ENCODE measurements around the gene PTBP1. TPM values are rescaled to one million over a fixed set of nuclear protein-coding genes. Genes with fewer than 3 reads are reported as not detected.

The PTBP1 gene
- total RNA-seq, 1 donor from 2014 or later: 237 TPM

DNA sequence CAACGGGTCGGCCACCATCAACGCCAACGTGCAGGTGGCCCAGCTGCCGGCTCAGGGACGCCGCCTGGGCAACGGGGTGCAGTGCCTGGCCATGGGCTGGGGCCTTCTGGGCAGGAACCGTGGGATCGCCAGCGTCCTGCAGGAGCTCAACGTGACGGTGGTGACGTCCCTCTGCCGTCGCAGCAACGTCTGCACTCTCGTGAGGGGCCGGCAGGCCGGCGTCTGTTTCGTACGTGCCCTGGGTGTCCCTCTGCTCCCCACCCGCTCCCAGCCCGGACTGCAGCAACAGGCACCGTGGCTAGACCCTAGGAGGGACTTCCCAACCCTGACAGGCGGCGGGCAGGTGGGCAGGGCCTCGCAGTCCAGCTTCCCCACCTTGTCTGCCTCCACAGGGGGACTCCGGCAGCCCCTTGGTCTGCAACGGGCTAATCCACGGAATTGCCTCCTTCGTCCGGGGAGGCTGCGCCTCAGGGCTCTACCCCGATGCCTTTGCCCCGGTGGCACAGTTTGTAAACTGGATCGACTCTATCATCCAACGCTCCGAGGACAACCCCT is 58.4 kb downstream of the PTBP1 start:
- H3K9me3 ChIP-seq (ENCODE audit: low read depth): no peaks in the 10 kb centered on the region
- no peaks in the 10 kb centered on the region for H3K36me3 Mint-ChIP-seq
- no peaks in the 10 kb centered on the region for H4K20me1 ChIP-seq (ENCODE audit: low read depth)
- no peak overlapping the region for H3K4me3 ChIP-seq
- H3K79me2 ChIP-seq (ENCODE audit: low read depth): no peaks in the 10 kb centered on the region
- no peak overlapping the region for H3K9ac ChIP-seq
- no peak overlapping the region for H2AFZ ChIP-seq (replicated peaks)
- H3K27me3 ChIP-seq: peaks cover 31% of the 10 kb centered on the region
- H3K27me3 Mint-ChIP-seq (ENCODE audit: insufficient read depth, low read depth): peaks cover 21% of the 10 kb centered on the region
- no peaks in the 10 kb centered on the region for H3K9me3 Mint-ChIP-seq
- H3K27ac Mint-ChIP-seq: no peak overlapping the region
- no peak overlapping the region for H3K4me3 Mint-ChIP-seq
- no peaks in the 10 kb centered on the region for H3K4me1 Mint-ChIP-seq
- H3F3A ChIP-seq (ENCODE audit: low read depth): peaks cover 6% of the 10 kb centered on the region
- H3K27ac ChIP-seq: no peak overlapping the region
- H3K36me3 ChIP-seq: no peaks in the 10 kb centered on the region
- TF ChIP-seq EZH2 (IDR thresholded peaks at IDR 0.05): no peak
- no peak for TF ChIP-seq EZH2phosphoT487 (IDR thresholded peaks at IDR 0.05)
- TF ChIP-seq CTCF (IDR thresholded peaks at IDR 0.05): no peak
- no peak overlapping the region for H3K4me2 ChIP-seq
- no peaks in the 10 kb centered on the region for H3K4me1 ChIP-seq
- DNase-seq (ENCODE audit: low spot score): no peak

GRCh38 chr19:858284-858683 is 61.0 kb downstream of the PTBP1 start:
- Histone ChIP-seq H3K9ac (no peak overlapping the region), H3F3A (ENCODE audit: low read depth) (peaks cover 14% of the 10 kb centered on the region), H3K27ac (no peak overlapping the region), H3K27me3 (peaks cover 58% of the 10 kb centered on the region), H2AFZ (replicated peaks) (no peak overlapping the region), H3K4me1 (no peaks in the 10 kb centered on the region), H3K79me2 (ENCODE audit: low read depth) (no peaks in the 10 kb centered on the region), H3K4me2 (no peak overlapping the region), H3K9me3 (ENCODE audit: low read depth) (no peaks in the 10 kb centered on the region), H3K36me3 (no peaks in the 10 kb centered on the region), H3K4me3 (no peak overlapping the region), H4K20me1 (ENCODE audit: low read depth) (peaks cover 3% of the 10 kb centered on the region)
- H3K27me3 Mint-ChIP-seq (ENCODE audit: insufficient read depth, low read depth): peaks cover 30% of the 10 kb centered on the region
- H3K9me3 Mint-ChIP-seq: no peaks in the 10 kb centered on the region
- peak overlapping the region; percentile 59 for H3K4me3 Mint-ChIP-seq
- no peak overlapping the region for H3K27ac Mint-ChIP-seq
- no peak for DNase-seq (ENCODE audit: low spot score)
- peaks cover 4% of the 10 kb centered on the region for H3K4me1 Mint-ChIP-seq
- TF ChIP-seq EZH2phosphoT487 (IDR thresholded peaks at IDR 0.05) (no peak), CTCF (IDR thresholded peaks at IDR 0.05) (no peak), EZH2 (IDR thresholded peaks at IDR 0.05) (no peak)
- H3K36me3 Mint-ChIP-seq: no peaks in the 10 kb centered on the region

DNA sequence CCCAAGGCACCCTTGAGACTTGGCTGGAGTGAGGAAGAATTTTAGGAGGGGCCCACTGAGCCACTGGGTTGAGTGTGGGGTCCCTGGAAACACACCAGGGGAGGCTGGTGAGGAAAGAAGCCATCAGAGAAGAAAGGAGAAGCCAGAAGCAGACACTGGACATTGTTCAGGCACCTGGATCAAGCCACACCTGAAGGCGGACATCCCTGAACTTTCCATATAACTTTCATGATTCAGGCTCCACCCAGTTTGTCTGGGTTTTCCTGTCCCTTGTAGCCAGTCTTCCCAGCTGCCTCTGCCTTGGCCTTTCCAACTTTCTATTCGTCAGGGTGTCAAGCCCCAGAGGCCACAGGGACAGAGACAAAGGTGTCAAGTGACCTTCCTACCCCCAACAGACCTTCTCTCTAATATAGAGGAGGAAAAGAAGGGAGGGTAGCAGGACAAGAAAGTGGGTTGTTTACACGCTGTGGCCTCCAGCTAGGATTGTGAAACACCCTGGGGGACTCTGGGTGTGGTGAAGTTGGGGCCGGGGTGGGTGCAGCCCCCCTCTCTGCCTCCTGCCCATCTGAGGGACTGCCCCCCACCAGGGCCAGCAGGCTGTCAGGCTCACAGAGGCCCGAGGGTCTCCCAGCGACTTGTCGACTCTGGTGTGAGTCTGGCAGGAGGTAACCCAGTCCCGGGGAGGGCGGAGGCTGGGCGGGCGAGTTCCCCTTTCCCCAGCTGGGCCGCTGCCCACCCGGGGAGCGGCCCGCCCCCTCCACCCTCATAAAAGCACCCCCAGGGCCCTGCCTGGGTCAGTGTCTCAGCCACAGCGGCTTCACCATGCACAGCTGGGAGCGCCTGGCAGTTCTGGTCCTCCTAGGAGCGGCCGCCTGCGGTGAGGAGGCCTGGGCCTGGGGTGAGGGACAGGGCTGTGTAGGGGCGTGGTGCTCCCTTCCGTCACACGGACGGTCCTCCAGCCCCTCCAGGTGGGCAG is 61.9 kb downstream of the PTBP1 start, which contains the start of gene CFD:
CFD (plus strand) TSS at position 797 of the 976 bp plus-strand sequence; CDS start at position 823, 26 bp downstream.
- TF ChIP-seq EZH2phosphoT487 (IDR thresholded peaks at IDR 0.05): no peak
- TF ChIP-seq EZH2 (IDR thresholded peaks at IDR 0.05): no peak
- no peak for TF ChIP-seq CTCF (IDR thresholded peaks at IDR 0.05)
- Mint-ChIP-seq H3K4me1 (peaks cover 4% of the 10 kb centered on the region), H3K27me3 (ENCODE audit: insufficient read depth, low read depth) (peaks cover 35% of the 10 kb centered on the region), H3K27ac (no peak within 1 kb of the TSS), H3K9me3 (no peaks in the 10 kb centered on the region), H3K4me3 (peak within 1 kb of the TSS; percentile 59), H3K36me3 (no peaks in the 10 kb centered on the region)
- Histone ChIP-seq H3K9ac (no peak within 1 kb of the TSS), H2AFZ (replicated peaks) (no peak within 1 kb of the TSS), H3K27me3 (peaks cover 61% of the 10 kb centered on the region), H3K79me2 (ENCODE audit: low read depth) (no peaks in the 10 kb centered on the region), H3K4me2 (peak within 1 kb of the TSS; percentile 75), H3F3A (ENCODE audit: low read depth) (peaks cover 22% of the 10 kb centered on the region), H3K36me3 (no peaks in the 10 kb centered on the region), H3K27ac (no peak within 1 kb of the TSS), H3K9me3 (ENCODE audit: low read depth) (no peaks in the 10 kb centered on the region), H3K4me1 (no peaks in the 10 kb centered on the region), H4K20me1 (ENCODE audit: low read depth) (peaks cover 5% of the 10 kb centered on the region), H3K4me3 (peak within 1 kb of the TSS; percentile 42)
- DNase-seq (ENCODE audit: low spot score): no peak

Data from neural progenitor cell (in vitro differentiated cells).